Activated CD4-positive, alpha-beta T cell treated with anti-CD3 and anti-CD28 coated beads for 1 hour (primary cell): ENCODE data around the gene USP38.
"Not testable (repeated sequence)": the region's sequence is repeated elsewhere in the genome, so short reads cannot be mapped to it uniquely, and the experiment has no call there.

ENCODE experiments used
- DNase-seq: peaks from one replicate; pipeline ENCODE4 v3.0.0-alpha.2; 2020

Gene USP38, protein sequence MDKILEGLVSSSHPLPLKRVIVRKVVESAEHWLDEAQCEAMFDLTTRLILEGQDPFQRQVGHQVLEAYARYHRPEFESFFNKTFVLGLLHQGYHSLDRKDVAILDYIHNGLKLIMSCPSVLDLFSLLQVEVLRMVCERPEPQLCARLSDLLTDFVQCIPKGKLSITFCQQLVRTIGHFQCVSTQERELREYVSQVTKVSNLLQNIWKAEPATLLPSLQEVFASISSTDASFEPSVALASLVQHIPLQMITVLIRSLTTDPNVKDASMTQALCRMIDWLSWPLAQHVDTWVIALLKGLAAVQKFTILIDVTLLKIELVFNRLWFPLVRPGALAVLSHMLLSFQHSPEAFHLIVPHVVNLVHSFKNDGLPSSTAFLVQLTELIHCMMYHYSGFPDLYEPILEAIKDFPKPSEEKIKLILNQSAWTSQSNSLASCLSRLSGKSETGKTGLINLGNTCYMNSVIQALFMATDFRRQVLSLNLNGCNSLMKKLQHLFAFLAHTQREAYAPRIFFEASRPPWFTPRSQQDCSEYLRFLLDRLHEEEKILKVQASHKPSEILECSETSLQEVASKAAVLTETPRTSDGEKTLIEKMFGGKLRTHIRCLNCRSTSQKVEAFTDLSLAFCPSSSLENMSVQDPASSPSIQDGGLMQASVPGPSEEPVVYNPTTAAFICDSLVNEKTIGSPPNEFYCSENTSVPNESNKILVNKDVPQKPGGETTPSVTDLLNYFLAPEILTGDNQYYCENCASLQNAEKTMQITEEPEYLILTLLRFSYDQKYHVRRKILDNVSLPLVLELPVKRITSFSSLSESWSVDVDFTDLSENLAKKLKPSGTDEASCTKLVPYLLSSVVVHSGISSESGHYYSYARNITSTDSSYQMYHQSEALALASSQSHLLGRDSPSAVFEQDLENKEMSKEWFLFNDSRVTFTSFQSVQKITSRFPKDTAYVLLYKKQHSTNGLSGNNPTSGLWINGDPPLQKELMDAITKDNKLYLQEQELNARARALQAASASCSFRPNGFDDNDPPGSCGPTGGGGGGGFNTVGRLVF

GRCh38 chr4:143184503-143185252 lies at the start of gene USP38:
Gene USP38, plus strand, starts transcription at chr4:143184917. Its CDS starts 534 bp downstream, at chr4:143185451.
- peak; percentile 73 for DNase-seq

DNA sequence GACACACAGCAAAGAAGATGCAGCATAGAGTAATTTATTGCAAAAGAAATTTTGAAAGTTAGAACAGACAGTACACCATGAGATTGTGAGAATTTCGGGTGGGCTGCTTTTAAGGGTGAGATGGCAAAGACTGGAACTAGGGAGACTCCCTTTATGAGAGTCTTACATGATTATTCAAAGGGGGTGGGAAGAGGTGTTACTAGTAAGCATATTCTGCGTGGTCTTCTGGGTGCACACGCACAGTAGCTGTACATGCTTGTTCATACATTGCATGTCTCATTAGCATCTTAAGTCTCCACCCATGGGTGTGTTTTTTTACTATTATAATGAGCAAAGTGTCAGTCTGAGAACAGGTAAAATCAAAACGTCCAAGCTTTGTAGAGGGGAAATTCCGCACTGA lies 49.4 kb upstream of the USP38 start:
- DNase-seq, result no peak

DNA sequence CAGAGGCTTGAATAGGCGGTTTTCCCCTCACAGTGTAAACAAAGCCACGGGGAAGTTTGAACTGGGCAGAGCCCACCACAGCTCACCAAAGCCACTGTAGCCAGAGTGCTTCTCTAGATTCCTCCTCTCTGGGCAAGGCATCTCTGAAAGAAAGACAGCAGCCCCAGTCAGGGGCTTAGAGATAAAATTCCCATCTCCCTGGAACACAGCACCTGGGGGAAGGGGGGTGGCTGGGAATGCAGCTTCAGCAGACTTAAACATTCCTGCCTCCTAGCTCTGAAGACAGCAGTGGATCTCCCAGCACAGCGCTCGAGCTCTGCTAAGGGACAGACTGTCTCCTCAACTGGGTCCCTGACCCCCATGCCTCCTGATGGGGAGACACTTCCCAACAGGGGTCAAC lies 44.0 kb upstream of the USP38 start:
- DNase-seq, result no peak

GRCh38 chr4:143148521-143148920 lies 36.2 kb upstream of the USP38 start:
- no peak for DNase-seq

GRCh38 chr4:143156853-143157252 lies 27.9 kb upstream of the USP38 start:
- DNase-seq, result no peak

DNA sequence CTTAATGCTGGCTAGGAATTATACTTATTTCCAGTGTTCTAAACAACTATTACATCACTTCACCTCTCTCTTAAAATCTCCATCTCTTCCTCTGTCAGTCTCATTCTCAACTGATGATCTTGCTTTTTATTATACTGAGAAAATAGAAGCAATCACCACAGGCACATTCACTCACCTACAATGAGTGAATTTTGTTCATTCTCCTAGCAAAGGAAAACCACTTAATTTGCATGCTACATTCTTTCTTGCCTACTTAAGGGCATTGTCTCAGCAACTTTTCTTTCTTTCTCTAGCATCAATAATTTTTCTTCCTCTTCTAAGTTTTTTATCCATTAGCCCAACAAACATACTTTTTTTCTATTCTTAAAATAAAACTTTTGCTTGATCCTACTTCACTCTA lies 21.1 kb upstream of the USP38 start:
- no peak for DNase-seq

GRCh38 chr4:143166722-143167121 lies 18.0 kb upstream of the USP38 start:
- DNase-seq, result not testable (repeated sequence)

DNA sequence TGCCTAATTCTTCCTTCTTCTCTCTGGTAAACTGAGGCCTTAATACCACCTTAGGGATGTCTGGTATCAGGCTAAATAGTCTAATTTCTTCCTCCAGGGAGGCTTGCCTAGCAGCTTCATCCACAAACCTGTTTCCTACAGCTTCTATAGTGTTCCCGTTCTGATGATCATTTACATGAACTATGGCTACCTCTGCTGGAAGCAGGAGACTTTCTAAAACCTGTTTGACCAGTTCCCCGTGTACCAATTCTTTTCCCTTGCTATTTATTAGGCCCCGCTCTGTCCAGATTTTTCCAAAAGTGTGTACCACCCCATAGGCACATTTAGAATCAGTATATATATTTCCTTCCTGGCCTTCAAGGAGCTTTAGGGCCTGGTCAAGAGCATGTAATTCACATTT lies 5.8 kb upstream of the USP38 start:
- no peak for DNase-seq

DNA sequence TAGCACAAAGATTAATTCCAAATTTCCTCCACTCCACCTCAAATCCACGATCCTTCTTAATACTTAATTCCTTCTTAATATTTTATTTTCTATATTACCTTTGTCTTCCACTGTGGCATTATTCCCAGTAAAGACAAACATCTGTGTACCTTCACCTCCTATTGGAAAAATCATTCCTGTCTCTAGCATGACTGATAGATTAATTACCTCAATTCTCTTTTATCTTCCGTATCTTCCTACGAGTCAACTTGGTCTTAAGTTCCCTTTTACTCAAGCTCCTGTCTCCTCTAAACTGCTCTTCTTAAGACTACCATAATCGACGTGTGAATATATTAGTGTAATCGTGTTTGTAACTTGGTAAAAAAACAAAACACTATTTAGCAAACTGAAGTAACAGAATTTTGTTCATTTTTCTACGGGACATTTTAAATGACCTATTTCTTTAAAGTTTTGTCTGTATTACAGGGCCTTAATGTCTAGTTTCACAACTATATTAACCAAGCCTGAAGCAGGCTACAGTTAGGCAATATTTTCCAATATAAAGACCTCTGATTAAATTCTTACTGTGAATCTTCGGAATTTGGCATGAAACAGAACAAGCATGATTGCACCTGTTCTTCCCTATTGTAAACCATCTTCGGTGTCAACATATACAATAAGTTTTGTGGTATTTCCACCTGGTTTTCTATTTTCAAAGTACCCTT lies 1.1 kb upstream of the USP38 start:
- DNase-seq, result no peak

GRCh38 chr4:143184217-143184502 lies 557 bp upstream of the USP38 start:
- DNase-seq, result no peak

DNA sequence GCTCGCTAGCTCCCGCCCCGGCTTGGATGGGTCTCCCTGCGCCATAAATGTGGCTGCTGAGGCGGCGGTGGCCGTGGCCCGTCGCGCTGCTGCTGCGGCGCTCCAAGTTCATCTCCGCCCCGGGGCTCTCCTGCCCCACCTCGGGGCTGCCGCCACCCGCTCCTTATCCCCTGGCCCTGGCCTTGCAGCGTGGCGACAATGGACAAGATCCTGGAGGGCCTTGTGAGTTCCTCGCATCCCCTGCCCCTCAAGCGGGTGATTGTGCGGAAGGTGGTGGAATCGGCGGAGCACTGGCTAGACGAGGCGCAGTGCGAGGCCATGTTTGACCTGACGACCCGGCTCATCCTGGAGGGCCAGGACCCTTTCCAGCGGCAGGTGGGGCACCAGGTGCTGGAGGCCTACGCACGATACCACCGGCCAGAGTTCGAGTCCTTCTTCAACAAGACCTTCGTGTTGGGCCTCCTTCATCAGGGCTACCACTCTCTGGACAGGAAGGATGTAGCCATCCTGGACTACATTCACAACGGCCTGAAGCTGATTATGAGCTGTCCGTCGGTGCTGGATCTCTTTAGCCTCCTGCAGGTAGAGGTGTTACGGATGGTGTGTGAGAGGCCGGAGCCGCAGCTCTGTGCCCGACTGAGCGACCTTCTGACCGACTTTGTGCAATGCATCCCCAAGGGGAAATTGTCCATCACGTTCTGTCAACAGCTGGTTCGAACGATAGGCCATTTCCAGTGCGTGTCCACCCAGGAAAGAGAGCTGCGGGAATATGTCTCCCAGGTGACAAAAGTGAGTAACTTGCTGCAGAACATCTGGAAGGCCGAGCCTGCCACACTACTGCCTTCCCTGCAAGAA lies 763 bp downstream of the USP38 start:
- DNase-seq, result peak; percentile 15

GRCh38 chr4:143186212-143186611 lies 1.5 kb downstream of the USP38 start:
- DNase-seq, result no peak

- no peak for DNase-seq
Measured at GRCh38 chr4:143186649-143187048, 1.9 kb downstream of the USP38 start.

DNA sequence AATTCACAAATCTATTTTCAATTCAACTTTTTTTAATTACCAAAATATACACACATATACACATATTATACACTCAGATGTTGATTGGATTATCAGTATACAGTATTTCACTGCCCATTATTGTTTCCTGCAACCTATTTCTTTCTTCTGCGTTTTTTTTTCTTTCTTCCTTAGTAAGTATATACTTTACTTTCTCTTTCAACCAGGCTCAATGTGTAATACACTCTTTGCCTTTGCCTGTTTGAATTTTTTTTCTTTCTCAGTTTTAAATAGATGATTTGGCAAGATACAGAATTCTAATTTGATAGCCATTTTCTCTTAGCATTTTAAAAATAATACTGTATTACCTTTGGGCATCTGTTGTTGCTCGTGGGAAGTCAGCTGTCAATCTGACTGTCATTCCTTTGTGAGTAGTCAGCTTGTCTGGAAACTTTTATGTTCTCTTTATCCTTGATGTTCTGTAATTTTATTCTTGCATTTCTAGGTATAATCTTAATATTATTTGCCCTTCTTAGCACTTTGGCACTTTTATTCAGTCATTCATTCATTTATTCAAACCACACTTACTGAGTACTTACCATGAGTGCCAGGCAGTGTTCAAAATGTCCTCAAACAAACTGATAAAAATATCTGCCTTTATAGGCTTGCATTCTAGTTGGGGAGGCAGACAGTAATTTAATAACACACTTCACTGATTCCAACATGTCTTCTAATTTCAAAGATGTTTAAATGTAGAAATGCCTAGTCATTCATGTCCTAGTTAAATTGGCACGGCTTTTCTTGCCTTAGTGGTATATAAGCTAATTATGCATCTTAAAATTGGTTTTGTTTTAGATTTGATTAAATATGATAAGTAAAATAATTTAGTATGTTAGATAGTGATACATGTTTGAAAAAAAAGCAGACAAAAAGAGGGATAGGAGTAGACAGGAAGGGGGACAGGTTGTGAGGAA lies 3.7 kb downstream of the USP38 start:
- DNase-seq, result no peak

GRCh38 chr4:143189528-143189927 lies 4.8 kb downstream of the USP38 start:
- DNase-seq, result no peak

GRCh38 chr4:143195581-143195980 lies 10.9 kb downstream of the USP38 start:
- DNase-seq, result no peak

- no peak for DNase-seq
Measured at GRCh38 chr4:143196323-143196722, 11.6 kb downstream of the USP38 start.

GRCh38 chr4:143199503-143199902 lies 14.8 kb downstream of the USP38 start:
- no peak for DNase-seq

- DNase-seq, result no peak
Measured at GRCh38 chr4:143202824-143203223, 18.1 kb downstream of the USP38 start.

DNA sequence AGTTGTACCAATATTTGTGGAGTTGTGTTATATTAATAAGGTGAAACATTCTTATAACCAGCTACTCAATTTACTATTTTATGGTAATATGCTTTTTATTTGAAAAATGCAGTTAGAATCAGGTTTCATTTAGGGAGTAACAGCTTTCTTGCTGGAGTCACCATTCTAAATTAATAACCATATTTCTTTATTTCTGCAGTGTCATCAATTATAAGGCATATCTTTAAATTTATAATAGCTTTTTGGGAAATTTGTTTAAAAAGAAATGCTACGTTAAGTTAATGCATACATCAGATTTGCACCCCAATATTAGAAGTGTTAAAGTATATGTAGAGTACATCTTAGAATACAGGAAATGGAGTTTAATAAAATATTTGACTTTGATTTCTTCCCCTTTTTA lies 18.9 kb downstream of the USP38 start:
- no peak for DNase-seq
